ENCODE data around the gene NAGK. TPM values are rescaled to one million over a fixed set of nuclear protein-coding genes. Genes with fewer than 3 reads are reported as not detected.
"Not testable (repeated sequence)": the region's sequence is repeated elsewhere in the genome, so short reads cannot be mapped to it uniquely, and the experiment has no call there.

Gene NAGK
- total and polyA plus RNA-seq, 2 donors (not counting 3 experiments of a cell fraction or from before 2014, with no cell fraction given) = 130 to 184 TPM

- Histone ChIP-seq H3K9ac (replicated peaks; ENCODE audit: extremely low read depth, insufficient read depth, low read length) (no peak overlapping the region), H2AFZ (ENCODE audit: low read depth, low read length) (no peak overlapping the region), H3K9me3 (replicated peaks; ENCODE audit: control insufficient read depth, insufficient read depth, low read length) (no peaks in the 10 kb centered on the region), H4K20me1 (replicated peaks; ENCODE audit: control insufficient read depth, extremely low read depth, insufficient read depth, low read length) (no peaks in the 10 kb centered on the region), H3K4me1 (ENCODE audit: control insufficient read depth, extremely low read depth, insufficient read depth, low read length) (no peaks in the 10 kb centered on the region), H3K79me2 (ENCODE audit: control insufficient read depth, insufficient read depth, low read length) (no peaks in the 10 kb centered on the region), H3K4me3 (replicated peaks in 1 of 3; ENCODE audit: insufficient read depth in 1 of 3, low read depth in 1 of 3, low read length in 3 of 3) (no peak overlapping the region), H3K9me1 (replicated peaks; ENCODE audit: control insufficient read depth, extremely low read depth, insufficient read depth, low read length) (no peaks in the 10 kb centered on the region), H3K36me3 (ENCODE audit: control insufficient read depth in 2 of 2, extremely low read depth in 1 of 2, insufficient read depth in 2 of 2, low read length in 2 of 2) (no peaks in the 10 kb centered on the region), H3K27ac (ENCODE audit: insufficient read depth, low read depth, low read length) (no peak overlapping the region), H3K4me2 (ENCODE audit: insufficient read depth, low read length) (no peak overlapping the region), H3K27me3 (ENCODE audit: control insufficient read depth in 2 of 2, insufficient read depth in 2 of 2, low read length in 2 of 2) (no peaks in the 10 kb centered on the region)
- ChIA-PET CTCF (no interaction called here), POLR2A (no interaction called here)
- TF ChIP-seq POLR2AphosphoS5 (IDR thresholded peaks at IDR 0.05; ENCODE audit: insufficient read depth, low read depth, low read length) (no peak), FOS (IDR thresholded peaks at IDR 0.05; ENCODE audit: borderline replicate concordance, insufficient read depth, low read length) (no peak), MYC (IDR thresholded peaks at IDR 0.05; ENCODE audit: low read depth, low read length) (no peak), MAX (IDR thresholded peaks at IDR 0.05; ENCODE audit: insufficient read depth, insufficient read length) (no peak), POLR2A (IDR thresholded peaks at IDR 0.05; ENCODE audit: low read depth, low read length) (no peak), CTCF (IDR thresholded peaks at IDR 0.05; ENCODE audit: extremely low read depth in 1 of 2, insufficient read depth in 1 of 2, low read depth in 1 of 2, low read length in 2 of 2) (no peak), EZH2 (IDR thresholded peaks at IDR 0.05; ENCODE audit: borderline replicate concordance, low read depth, low read length, severe bottlenecking) (no peak), JUN (IDR thresholded peaks at IDR 0.05; ENCODE audit: borderline replicate concordance, insufficient read depth, insufficient read length, low read depth) (no peak), GATA2 (IDR thresholded peaks at IDR 0.05; ENCODE audit: insufficient read depth, insufficient read length, low read depth, low read length) (no peak)
- dilution Hi-C loops (cut with MboI; ENCODE audit: extremely low pct_ligation_motif_present, low sequenced_read_pairs) = no loop called here
- intact Hi-C loops (cut with micrococcal nuclease) = loop anchor here (5.0 kb wide), 1 partner anchor 1082 kb away; no protein-coding TSS in a partner anchor
- FAIRE-seq (no peak), DNase-seq (ENCODE audit: low read depth, low spot score) (no peak)
- no TSS peak for BruUV-seq (replicated peaks)
These were observed 35.4 kb downstream of the NAGK start for GRCh38 chr2:71103809-71104208.

DNA sequence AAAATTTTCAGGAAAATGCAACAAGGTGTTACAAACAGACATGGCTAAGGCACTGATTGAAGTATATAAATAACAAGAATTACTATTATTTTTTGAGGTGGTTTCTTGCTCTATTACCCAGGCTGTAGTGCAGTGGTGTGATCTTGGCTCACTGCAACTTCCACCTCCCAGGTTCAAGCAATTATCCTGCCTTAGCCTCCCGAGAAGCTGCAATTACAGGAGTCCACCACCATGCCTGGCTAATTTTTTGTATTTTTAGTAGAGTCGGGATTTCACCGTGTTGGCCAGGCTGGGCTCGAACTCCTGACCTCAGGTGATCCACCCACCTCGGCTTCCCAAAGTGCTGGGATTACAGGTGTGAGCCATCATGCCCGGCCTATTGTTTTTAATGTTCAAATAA is 38.0 kb downstream of the NAGK start:
- H3K9me3 ChIP-seq (replicated peaks; ENCODE audit: control insufficient read depth, insufficient read depth, low read length); H4K20me1 ChIP-seq (replicated peaks; ENCODE audit: control insufficient read depth, extremely low read depth, insufficient read depth, low read length); FAIRE-seq; DNase-seq (ENCODE audit: low read depth, low spot score); H3K4me3 ChIP-seq (replicated peaks in 1 of 3; ENCODE audit: insufficient read depth in 1 of 3, low read depth in 1 of 3, low read length in 3 of 3); dilution Hi-C loops (cut with MboI; ENCODE audit: extremely low pct_ligation_motif_present, low sequenced_read_pairs); CTCF ChIA-PET; H3K79me2 ChIP-seq (ENCODE audit: control insufficient read depth, insufficient read depth, low read length); H3K4me1 ChIP-seq (ENCODE audit: control insufficient read depth, extremely low read depth, insufficient read depth, low read length); intact Hi-C loops (cut with micrococcal nuclease); H3K9me1 ChIP-seq (replicated peaks; ENCODE audit: control insufficient read depth, extremely low read depth, insufficient read depth, low read length); H3K9ac ChIP-seq (replicated peaks; ENCODE audit: extremely low read depth, insufficient read depth, low read length); H3K27me3 ChIP-seq (ENCODE audit: control insufficient read depth in 2 of 2, insufficient read depth in 2 of 2, low read length in 2 of 2); H3K4me2 ChIP-seq (ENCODE audit: insufficient read depth, low read length); H3K36me3 ChIP-seq (ENCODE audit: control insufficient read depth in 2 of 2, extremely low read depth in 1 of 2, insufficient read depth in 2 of 2, low read length in 2 of 2); H2AFZ ChIP-seq (ENCODE audit: low read depth, low read length); BruUV-seq (replicated peaks); H3K27ac ChIP-seq (ENCODE audit: insufficient read depth, low read depth, low read length); POLR2A ChIA-PET: not testable (repeated sequence)
